HEK293T (cell line): Measurements from ENCODE around the gene MTIF2.

Experiments used
- ARNT ChIP-seq: fragments of 450-650 bp; IDR thresholded peaks from 2 replicates; pipeline ENCODE4 v1.6.1; 2017; ENCODE audit warnings: mild to moderate bottlenecking
- BHLHE40 ChIP-seq: fragments of 450-650 bp; IDR thresholded peaks from 2 replicates; pipeline ENCODE4 v1.6.1; 2016; ENCODE audit warnings: mild to moderate bottlenecking, moderate library complexity, borderline replicate concordance
- FOXA1 ChIP-seq: fragments of 450-650 bp; IDR thresholded peaks from 2 replicates; pipeline ENCODE4 v1.6.1; 2016; ENCODE audit warnings: mild to moderate bottlenecking
- FOXK2 ChIP-seq: fragments of 450-650 bp; IDR thresholded peaks from 2 replicates; pipeline ENCODE4 v1.6.1; 2016; ENCODE audit warnings: mild to moderate bottlenecking
- LEF1 ChIP-seq: fragments of 450-650 bp; IDR thresholded peaks from 2 replicates; pipeline ENCODE4 v1.6.1; 2017; ENCODE audit warnings: mild to moderate bottlenecking, borderline replicate concordance
- PKNOX1 ChIP-seq: fragments of 450-650 bp; IDR thresholded peaks from 2 replicates; pipeline ENCODE4 v1.6.1; 2016
- SP1 ChIP-seq: fragments of 450-650 bp; IDR thresholded peaks from 2 replicates; pipeline ENCODE4 v1.6.1; 2017
- ZNF384 ChIP-seq: fragments of 450-650 bp; IDR thresholded peaks from 2 replicates; pipeline ENCODE4 v1.6.1; 2016

DNA sequence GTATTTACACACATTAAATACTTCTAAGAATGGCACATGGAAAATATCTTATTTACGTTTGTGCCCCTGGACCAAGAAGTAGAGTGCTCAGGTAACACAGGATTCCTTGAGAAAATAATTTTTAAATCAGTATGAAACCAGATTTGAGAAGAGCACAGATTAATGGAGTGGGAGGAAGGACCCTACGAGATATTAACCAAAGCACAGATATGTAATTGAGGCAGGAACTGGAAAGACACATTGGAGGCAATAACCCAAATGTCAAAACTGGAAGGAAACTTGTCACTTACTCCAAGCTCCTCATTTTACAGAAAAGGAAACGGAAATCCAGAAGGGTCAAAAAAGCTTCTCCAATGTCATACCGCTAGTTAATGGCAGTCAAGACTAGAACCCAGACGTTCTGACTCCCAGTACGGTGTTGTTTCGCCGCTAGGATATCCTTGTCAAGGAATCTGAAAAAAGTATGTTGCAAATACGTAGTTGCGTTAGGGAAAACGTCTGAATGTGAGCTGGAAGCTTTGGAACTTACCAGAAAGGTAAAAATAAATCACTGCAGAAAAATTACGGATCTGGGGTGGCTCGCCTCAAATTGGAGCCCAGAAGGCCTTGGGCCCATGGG is 634 bp downstream of the MTIF2 start:
- TF ChIP-seq BHLHE40, result no peak
- TF ChIP-seq ZNF384, result no peak
- no peak for TF ChIP-seq PKNOX1
- no peak for TF ChIP-seq FOXK2
- no peak for TF ChIP-seq SP1
- TF ChIP-seq LEF1, result no peak
- TF ChIP-seq ARNT, result no peak
- TF ChIP-seq FOXA1, result no peak
